Left lung (tissue), 10 donors: ENCODE results near the gene SHC4. TPM values are rescaled to one million over a fixed set of nuclear protein-coding genes. Genes with fewer than 3 reads are reported as not detected.

Source experiments
- ATAC-seq: fragments of 200-7000 bp; cut with Tn5 transposase; one replicate; pipeline ENCODE4 v1.9.1; 2020; ENCODE audit warnings: moderate library complexity
- DNase-seq, 4 donors: peaks; one replicate each; pipeline ENCODE4 v3.0.0-alpha.2; 2013 to 2020
- H3K27ac ChIP-seq, 2 donors: fragments of 200-600 bp; sonication (generic) in 1 of 2; one replicate each; pipeline versions ENCODE4 v1.5.0 to v1.8.0; 2020 to 2021
- H3K27me3 ChIP-seq, 2 donors: fragments of 200-600 bp; sonication (generic) in 1 of 2; one replicate each; pipeline versions ENCODE4 v1.5.0 to v1.8.0; 2020 to 2021
- H3K36me3 ChIP-seq, 2 donors: fragments of 200-600 bp; sonication (generic) in 1 of 2; one replicate each; pipeline versions ENCODE4 v1.5.0 to v1.8.0; 2020 to 2021
- H3K4me1 ChIP-seq, 2 donors: fragments of 200-600 bp; one replicate each; pipeline ENCODE4 v1.8.0; 2021
- H3K4me3 ChIP-seq, 2 donors: fragments of 200-600 bp; sonication (generic) in 1 of 2; one replicate each; pipeline versions ENCODE4 v1.5.0 to v1.8.0; 2020 to 2021; ENCODE audit warnings: mild to moderate bottlenecking in 1 of 2
- H3K9me3 ChIP-seq, 2 donors: fragments of 200-600 bp; sonication (generic) in 1 of 2; one replicate each; pipeline versions ENCODE4 v1.5.0 to v1.8.0; 2020 to 2021
- intact Hi-C, 2 donors: fragments of 100-400 bp; cut with DNase I; formaldehyde crosslinking; loops; one replicate each; pipeline versions ENCODE4 v1.11.2 to v1.14.2; 2022
- polyA plus RNA-seq, 6 donors: library from polyadenylated mRNA; unstranded; fragments of 120-200 nt; gene quantifications; one replicate each; pipeline ENCODE4 v1.2.1, GENCODE V29; 2013; ENCODE audit not compliant: insufficient read length in 6 of 6
- total RNA-seq, 2 donors: library from RNA; stranded (reverse); fragmentation: NEBNext Ultra II Directional; extraction: Animal tissue kit (Norgen Biotek cat#: 25700); gene quantifications; one replicate each; pipeline ENCODE4 v1.2.1, GENCODE V29; 2021
- TF ChIP-seq, protein P1 (sequence below), 2 donors: fragments of 200-600 bp; sonication (generic) in 1 of 2; IDR thresholded peaks; one replicate each; pipeline versions ENCODE4 v1.5.0 to v1.8.0; 2021; ENCODE audit warnings: antibody characterized with exemption in 2 of 2
- donor health status: DM: no; HTN: yes; CAD: no.
- donor health status: DM: no; HTN: no; CAD: no.

Gene SHC4
- total and polyA plus RNA-seq, 8 donors, result 0.44 to 1.4 (median 0.98) TPM

GRCh38 chr15:48778331-48778730 lies 185.4 kb downstream of the SHC4 start:
- no peaks in the 10 kb centered on the region for H3K9me3 ChIP-seq
- H3K4me3 ChIP-seq, result no peak overlapping the region
- no peaks in the 10 kb centered on the region for H3K27me3 ChIP-seq
- TF ChIP-seq, protein P1, sequence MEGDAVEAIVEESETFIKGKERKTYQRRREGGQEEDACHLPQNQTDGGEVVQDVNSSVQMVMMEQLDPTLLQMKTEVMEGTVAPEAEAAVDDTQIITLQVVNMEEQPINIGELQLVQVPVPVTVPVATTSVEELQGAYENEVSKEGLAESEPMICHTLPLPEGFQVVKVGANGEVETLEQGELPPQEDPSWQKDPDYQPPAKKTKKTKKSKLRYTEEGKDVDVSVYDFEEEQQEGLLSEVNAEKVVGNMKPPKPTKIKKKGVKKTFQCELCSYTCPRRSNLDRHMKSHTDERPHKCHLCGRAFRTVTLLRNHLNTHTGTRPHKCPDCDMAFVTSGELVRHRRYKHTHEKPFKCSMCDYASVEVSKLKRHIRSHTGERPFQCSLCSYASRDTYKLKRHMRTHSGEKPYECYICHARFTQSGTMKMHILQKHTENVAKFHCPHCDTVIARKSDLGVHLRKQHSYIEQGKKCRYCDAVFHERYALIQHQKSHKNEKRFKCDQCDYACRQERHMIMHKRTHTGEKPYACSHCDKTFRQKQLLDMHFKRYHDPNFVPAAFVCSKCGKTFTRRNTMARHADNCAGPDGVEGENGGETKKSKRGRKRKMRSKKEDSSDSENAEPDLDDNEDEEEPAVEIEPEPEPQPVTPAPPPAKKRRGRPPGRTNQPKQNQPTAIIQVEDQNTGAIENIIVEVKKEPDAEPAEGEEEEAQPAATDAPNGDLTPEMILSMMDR (IDR thresholded peaks at IDR 0.05), result no peak
- DNase-seq (no peak), ATAC-seq (no peak)
- H3K36me3 ChIP-seq, result peaks cover 0 to 23% of the 10 kb centered on the region in 2 donors
- no peaks in the 10 kb centered on the region for H3K4me1 ChIP-seq
- intact Hi-C loops, result no loop called here
- H3K27ac ChIP-seq, result no peak overlapping the region

DNA sequence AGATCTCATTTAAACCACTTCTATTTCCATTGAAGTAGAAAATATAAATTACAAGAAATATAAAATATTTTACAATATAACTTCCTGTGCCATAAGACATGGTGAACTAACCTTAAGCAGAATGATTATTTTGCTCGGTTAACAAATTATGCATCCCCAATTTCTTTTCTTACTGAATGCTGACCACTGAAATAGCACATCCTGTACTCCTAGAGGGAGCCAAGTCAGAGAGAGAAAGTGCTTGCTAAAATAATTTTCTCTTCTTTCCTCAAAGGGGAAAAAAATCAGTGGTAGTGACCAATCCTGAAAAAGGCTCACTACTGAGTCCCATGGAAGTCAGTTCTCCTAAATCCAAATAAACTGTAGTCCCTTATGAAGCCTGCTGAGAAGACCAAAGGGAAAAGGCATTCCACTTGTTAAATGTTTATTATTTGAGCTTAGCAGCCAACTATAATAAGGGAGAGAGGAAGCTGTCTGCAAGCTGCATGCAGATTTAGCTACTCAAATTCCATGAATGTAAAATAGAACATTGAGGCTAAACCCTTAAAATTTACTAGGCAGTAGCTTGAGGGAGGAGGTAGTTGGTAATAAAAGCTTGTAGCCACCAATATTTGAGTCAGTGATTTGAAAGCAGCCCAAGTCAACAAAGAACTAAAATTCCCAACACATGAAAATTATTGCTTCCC lies 185.9 kb downstream of the SHC4 start:
- no peak for DNase-seq
- ATAC-seq, result no peak
- H3K9me3 ChIP-seq, result no peaks in the 10 kb centered on the region
- intact Hi-C loops, result no loop called here
- H3K36me3 ChIP-seq, result peaks cover 0 to 17% of the 10 kb centered on the region in 2 donors
- no peak overlapping the region for H3K27ac ChIP-seq
- no peaks in the 10 kb centered on the region for H3K4me1 ChIP-seq
- TF ChIP-seq, protein P1 (IDR thresholded peaks at IDR 0.05), result no peak
- no peaks in the 10 kb centered on the region for H3K27me3 ChIP-seq
- H3K4me3 ChIP-seq, result no peak overlapping the region

GRCh38 chr15:48775546-48775945 lies 188.2 kb downstream of the SHC4 start:
- no peak for ATAC-seq
- H3K27me3 ChIP-seq, result no peaks in the 10 kb centered on the region
- TF ChIP-seq, protein P1 (IDR thresholded peaks at IDR 0.05), result no peak
- H3K36me3 ChIP-seq, result peaks cover 0 to 10% of the 10 kb centered on the region in 2 donors
- H3K27ac ChIP-seq, result no peak overlapping the region
- H3K4me3 ChIP-seq, result no peak overlapping the region
- intact Hi-C loops, result no loop called here
- no peaks in the 10 kb centered on the region for H3K9me3 ChIP-seq
- no peak for DNase-seq
- H3K4me1 ChIP-seq, result no peaks in the 10 kb centered on the region

- peaks cover 0 to 10% of the 10 kb centered on the region in 2 donors for H3K36me3 ChIP-seq
- ATAC-seq (no peak), DNase-seq (no peak)
- H3K27me3 ChIP-seq, result no peaks in the 10 kb centered on the region
- H3K4me3 ChIP-seq, result no peak overlapping the region
- H3K27ac ChIP-seq, result no peak overlapping the region
- H3K9me3 ChIP-seq, result no peaks in the 10 kb centered on the region
- no peaks in the 10 kb centered on the region for H3K4me1 ChIP-seq
- TF ChIP-seq, protein P1 (IDR thresholded peaks at IDR 0.05), result no peak
- intact Hi-C loops, result no loop called here
These were observed 189.2 kb downstream of the SHC4 start for GRCh38 chr15:48774484-48774883.

Other genes starting within 250 kb of the SHC4 start
- 1 to 10 TPM; 4.1 to 6.6 TPM for gene CEP152, start 152.8 kb downstream of the SHC4 start, total RNA-seq
- gene CEP152, start 152.8 kb downstream of the SHC4 start, polyA plus RNA-seq, result 10 to 100 TPM in 4 of 6 donors, 1 to 10 TPM in 2; 8.5 to 13.8 (median 11.0) TPM
- 10 to 100 TPM; 80.2 to 91.5 TPM for gene EID1, start 85.8 kb downstream of the SHC4 start, total RNA-seq
- 100 to 1,000 TPM; 262 to 301 (median 285) TPM for gene EID1, start 85.8 kb downstream of the SHC4 start, polyA plus RNA-seq
- 100 to 1,000 TPM in 1 of 2 donors, 10 to 100 TPM in 1; 79.8 to 106 TPM for gene SECISBP2L, start 82.5 kb upstream of the SHC4 start, total RNA-seq
- gene SECISBP2L, start 82.5 kb upstream of the SHC4 start, polyA plus RNA-seq, result 10 to 100 TPM; 69.6 to 91.3 (median 72.9) TPM
- 10 to 100 TPM; 59.9 to 62.6 TPM for gene COPS2, start 191.7 kb upstream of the SHC4 start, total RNA-seq
- gene COPS2, start 191.7 kb upstream of the SHC4 start, polyA plus RNA-seq, result 100 to 1,000 TPM in 2 of 6 donors, 10 to 100 TPM in 4; 87.3 to 124 (median 98.9) TPM
- 10 to 100 TPM; 36.3 to 43.1 TPM for gene GALK2, start 206.3 kb upstream of the SHC4 start, total RNA-seq
- gene GALK2, start 206.3 kb upstream of the SHC4 start, polyA plus RNA-seq, result 10 to 100 TPM; 23.1 to 29.7 (median 23.6) TPM